ENCODE measurements around the gene KREMEN1.

DNA sequence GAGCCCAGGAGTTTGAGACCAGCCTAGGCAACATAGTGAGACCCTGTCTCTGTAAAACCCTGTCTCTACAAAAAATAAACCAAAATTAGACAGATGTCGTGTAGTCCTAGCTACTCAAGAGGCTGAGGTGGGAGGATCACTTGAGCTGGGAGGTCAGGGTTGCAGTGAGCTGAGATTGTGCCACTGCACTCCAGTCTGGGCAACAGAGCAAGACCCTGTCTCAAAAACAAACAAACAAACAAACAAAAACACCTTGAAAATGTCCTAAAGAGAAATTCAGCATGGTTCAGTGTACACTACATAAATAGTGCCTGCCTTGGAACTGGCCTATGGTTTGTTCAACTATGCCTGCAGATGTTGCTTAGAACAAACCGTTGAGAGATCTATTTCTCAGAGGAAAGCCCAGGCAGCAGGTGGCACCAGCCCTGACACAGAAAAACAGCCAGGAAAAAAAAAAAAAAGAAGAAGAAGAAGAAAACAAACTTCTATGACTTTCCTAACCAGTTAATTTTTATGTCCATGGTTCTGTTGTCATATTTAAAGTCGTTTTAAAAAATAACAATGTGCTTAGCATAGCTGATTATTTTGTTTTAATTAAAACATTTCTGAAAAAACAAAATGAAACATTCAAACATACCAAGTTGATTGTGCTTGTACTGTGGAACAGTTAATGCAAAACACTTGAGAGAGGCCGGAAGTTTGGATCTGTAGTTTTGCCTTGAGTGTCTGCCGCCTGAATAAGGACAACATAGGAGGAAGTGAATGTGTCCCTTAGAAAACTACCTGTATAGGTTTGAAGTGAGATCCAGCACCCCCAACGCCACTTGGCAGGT, 5.4 kb downstream of the KREMEN1 start:
- TF ChIP-seq POLR2AphosphoS5 (IDR thresholded peaks at IDR 0.05; ENCODE audit: low read depth, low read length), result no peak
- TF ChIP-seq, protein P1, sequence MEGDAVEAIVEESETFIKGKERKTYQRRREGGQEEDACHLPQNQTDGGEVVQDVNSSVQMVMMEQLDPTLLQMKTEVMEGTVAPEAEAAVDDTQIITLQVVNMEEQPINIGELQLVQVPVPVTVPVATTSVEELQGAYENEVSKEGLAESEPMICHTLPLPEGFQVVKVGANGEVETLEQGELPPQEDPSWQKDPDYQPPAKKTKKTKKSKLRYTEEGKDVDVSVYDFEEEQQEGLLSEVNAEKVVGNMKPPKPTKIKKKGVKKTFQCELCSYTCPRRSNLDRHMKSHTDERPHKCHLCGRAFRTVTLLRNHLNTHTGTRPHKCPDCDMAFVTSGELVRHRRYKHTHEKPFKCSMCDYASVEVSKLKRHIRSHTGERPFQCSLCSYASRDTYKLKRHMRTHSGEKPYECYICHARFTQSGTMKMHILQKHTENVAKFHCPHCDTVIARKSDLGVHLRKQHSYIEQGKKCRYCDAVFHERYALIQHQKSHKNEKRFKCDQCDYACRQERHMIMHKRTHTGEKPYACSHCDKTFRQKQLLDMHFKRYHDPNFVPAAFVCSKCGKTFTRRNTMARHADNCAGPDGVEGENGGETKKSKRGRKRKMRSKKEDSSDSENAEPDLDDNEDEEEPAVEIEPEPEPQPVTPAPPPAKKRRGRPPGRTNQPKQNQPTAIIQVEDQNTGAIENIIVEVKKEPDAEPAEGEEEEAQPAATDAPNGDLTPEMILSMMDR (IDR thresholded peaks at IDR 0.05), result no peak
